IMR-90 (cell line): Measurements from ENCODE around the gene EIF1. TPM values are rescaled to one million over a fixed set of nuclear protein-coding genes. Genes with fewer than 3 reads are reported as not detected.

Source experiments
- ATAC-seq: fragments of 200-7000 bp; cut with Tn5 transposase; 2 replicates; pipeline ENCODE4 v1.9.1; 2020; ENCODE audit warnings: low read depth, mild to moderate bottlenecking, moderate library complexity
- BruUV-seq: library from RNA; stranded (reverse); fragments of 400-500 nt; replicated peaks from 2 replicates; lab custom pipeline; 2021; lab: Mats Ljungman, UMichigan
- CTCF ChIA-PET: fragments of 300-600 bp; formaldehyde crosslinking; extraction: SDS; loops from one replicate; lab custom pipeline; 2021; ENCODE audit warnings: antibody characterized with exemption; lab: Yijun Ruan, JAX
- POLR2A ChIA-PET: fragments of 300-600 bp; sonication (Branson Sonifier 250); formaldehyde crosslinking; loops from one replicate; lab custom pipeline; 2022; ENCODE audit warnings: antibody characterized with exemption; ENCODE audit not compliant: unreplicated experiment; lab: Charles Lee
- DNase-seq: peaks from one replicate; pipeline ENCODE4 v3.0.0; 2013
- H2AFZ ChIP-seq: replicated peaks from 2 replicates; pipeline ENCODE3; 2013; ENCODE audit warnings: low read length, mild to moderate bottlenecking; ENCODE audit not compliant: poor library complexity
- H2AK5ac ChIP-seq: 2 replicates; pipeline ENCODE4 v1.6.1; 2013; ENCODE audit warnings: low read depth, low read length, inconsistent platforms
- H2AK9ac ChIP-seq: replicated peaks from 2 replicates; pipeline ENCODE3; 2013; ENCODE audit warnings: mild to moderate bottlenecking, low read depth, low read length, moderate library complexity; ENCODE audit not compliant: poor library complexity
- H2BK120ac ChIP-seq: 2 replicates; pipeline ENCODE4 v1.6.1; 2013; ENCODE audit warnings: low read depth, low read length, inconsistent platforms
- H2BK15ac ChIP-seq: 3 replicates; pipeline ENCODE4 v1.6.1; 2013; ENCODE audit warnings: low read depth, low read length, inconsistent platforms
- H2BK20ac ChIP-seq: 2 replicates; pipeline ENCODE4 v1.6.1; 2013; ENCODE audit warnings: low read depth, mild to moderate bottlenecking, inconsistent platforms, low read length, moderate library complexity
- H2BK5ac ChIP-seq: 2 replicates; pipeline ENCODE4 v1.6.1; 2013; ENCODE audit warnings: mild to moderate bottlenecking, low read depth, low read length, inconsistent platforms; ENCODE audit not compliant: poor library complexity, severe bottlenecking
- H3K14ac ChIP-seq: replicated peaks from 2 replicates; pipeline ENCODE4 v1.6.1; 2013; ENCODE audit warnings: low read depth, low read length, inconsistent platforms
- H3K18ac ChIP-seq: 2 replicates; pipeline ENCODE4 v1.6.1; 2013; ENCODE audit warnings: low read depth, low read length, control low read depth
- H3K23ac ChIP-seq: 2 replicates; pipeline ENCODE4 v1.6.1; 2013; ENCODE audit warnings: low read depth, low read length, inconsistent platforms
- H3K27ac ChIP-seq: 2 replicates; pipeline ENCODE4 v1.5.1; 2013; ENCODE audit warnings: mild to moderate bottlenecking, control low read depth, low read length; ENCODE audit not compliant: insufficient read depth
- H3K27me3 ChIP-seq: 2 replicates; pipeline ENCODE4 v1.6.1; 2013; ENCODE audit warnings: low read length; ENCODE audit not compliant: control insufficient read depth, insufficient read depth
- H3K36me3 ChIP-seq: 2 replicates; pipeline ENCODE4 v1.6.1; 2013; ENCODE audit warnings: low read length, mixed read lengths; ENCODE audit not compliant: control insufficient read depth, insufficient read depth
- H3K4ac ChIP-seq: 2 replicates; pipeline ENCODE4 v1.6.1; 2013; ENCODE audit warnings: low read depth, low read length, inconsistent platforms
- H3K4me1 ChIP-seq: 2 replicates; pipeline ENCODE4 v1.6.1; 2013; ENCODE audit warnings: low read length, mixed read lengths; ENCODE audit not compliant: control insufficient read depth, insufficient read depth
- H3K4me2 ChIP-seq: 2 replicates; pipeline ENCODE4 v1.6.1; 2013; ENCODE audit warnings: low read depth, mild to moderate bottlenecking, control low read depth, low read length, moderate library complexity
- H3K4me3 ChIP-seq: 2 replicates; pipeline ENCODE4 v1.5.1; 2013; ENCODE audit warnings: low read depth, mild to moderate bottlenecking, control low read depth, low read length, moderate library complexity; ENCODE audit not compliant: insufficient read depth
- H3K56ac ChIP-seq: 2 replicates; pipeline ENCODE4 v1.6.1; 2013; ENCODE audit warnings: low read length, inconsistent platforms; ENCODE audit not compliant: insufficient read depth; ENCODE audit errors: extremely low read depth
- H3K79me1 ChIP-seq, 2 experiments: 2 replicates each; pipeline ENCODE4 v1.6.1; 2013; ENCODE audit warnings: low read length in 2 of 2, inconsistent platforms in 1 of 2, low read depth in 1 of 2
- H3K9ac ChIP-seq: 2 replicates; pipeline ENCODE4 v1.6.1; 2013; ENCODE audit warnings: low read depth, low read length, control low read depth
- H3K9me1 ChIP-seq: 2 replicates; pipeline ENCODE4 v1.6.1; 2013; ENCODE audit warnings: low read length, inconsistent platforms; ENCODE audit not compliant: insufficient read depth
- H3K9me3 ChIP-seq: 2 replicates; pipeline ENCODE4 v1.6.1; 2013; ENCODE audit warnings: low read length; ENCODE audit not compliant: control insufficient read depth, insufficient read depth
- H4K20me1 ChIP-seq: 2 replicates; pipeline ENCODE4 v1.6.1; 2013; ENCODE audit warnings: low read length, inconsistent platforms; ENCODE audit not compliant: insufficient read depth
- H4K5ac ChIP-seq: 2 replicates; pipeline ENCODE4 v1.6.1; 2013; ENCODE audit warnings: mild to moderate bottlenecking, low read depth, low read length, control low read depth
- H4K8ac ChIP-seq, 2 experiments: 2 replicates each; pipeline ENCODE4 v1.6.1; 2013; ENCODE audit warnings: low read depth in 2 of 2, low read length in 2 of 2, control low read depth in 1 of 2, inconsistent platforms in 1 of 2
- H4K91ac ChIP-seq: 2 replicates; pipeline ENCODE4 v1.6.1; 2013; ENCODE audit warnings: low read depth, low read length, inconsistent platforms; ENCODE audit not compliant: insufficient read depth
- CEBPB ChIP-seq: IDR thresholded peaks from 2 replicates; pipeline ENCODE4 v1.6.1; 2012; ENCODE audit warnings: low read depth, low read length, improper control_type of control experiment
- CHD1 ChIP-seq: IDR thresholded peaks from 2 replicates; pipeline ENCODE4 v1.6.1; 2012; ENCODE audit warnings: low read depth, low read length, improper control_type of control experiment
- RAD21 ChIP-seq: IDR thresholded peaks from 2 replicates; pipeline ENCODE4 v1.6.1; 2012; ENCODE audit warnings: low read length, improper control_type of control experiment
- RCOR1 ChIP-seq: IDR thresholded peaks from 2 replicates; pipeline ENCODE4 v1.6.1; 2012; ENCODE audit warnings: mild to moderate bottlenecking, low read length, improper control_type of control experiment; ENCODE audit not compliant: insufficient replicate concordance
- RFX5 ChIP-seq: IDR thresholded peaks from 2 replicates; pipeline ENCODE4 v1.8.0; 2012; ENCODE audit warnings: low read depth, mild to moderate bottlenecking, low read length, moderate library complexity
- WGBS, 2 experiments: methylation state at CpG; one replicate each; pipeline versions ENCODE4 v1.1.5 to v1.1.7; 2013; ENCODE audit warnings: missing lambda C conversion rate in 2 of 2; ENCODE audit not compliant: insufficient read length in 1 of 2; ENCODE audit errors: extremely low coverage in 2 of 2; 5-methylcytosine and 5-hydroxymethylcytosine counted together
- dilution Hi-C: fragments of 300-500 bp; cut with HindIII; formaldehyde crosslinking; loops from one replicate; pipeline ENCODE4 v1.14.3; 2018; ENCODE audit warnings: low sequenced_read_pairs; ENCODE audit not compliant: unreplicated experiment
- in situ Hi-C: fragments of 300-500 bp; cut with MboI; formaldehyde crosslinking; loops from 3 replicates; pipeline ENCODE4 v1.14.3; 2019; ENCODE audit warnings: low sequenced_read_pairs, inconsistent platforms, mixed read lengths
- intact Hi-C: fragments of 100-400 bp; cut with micrococcal nuclease; formaldehyde crosslinking; loops from 2 replicates; pipeline ENCODE4 v1.10.0; 2022
- polyA plus RNA-seq, 3 experiments: library from polyadenylated mRNA; depleted of rRNA; stranded (reverse); fragments of >200 nt; gene quantifications; 2 replicates each; pipeline ENCODE4 v1.2.3, GENCODE V29; 2012; ENCODE audit warnings: low replicate concordance in 1 of 3
- total RNA-seq: library from RNA; depleted of rRNA; stranded (reverse); fragments of >200 nt; gene quantifications from 2 replicates; pipeline ENCODE4 v1.2.3, GENCODE V29; 2012

The EIF1 gene
- total and polyA plus RNA-seq, 2 of the 4 experiments (the other 2 are of a cell fraction) = 89.4 to 381 TPM

DNA sequence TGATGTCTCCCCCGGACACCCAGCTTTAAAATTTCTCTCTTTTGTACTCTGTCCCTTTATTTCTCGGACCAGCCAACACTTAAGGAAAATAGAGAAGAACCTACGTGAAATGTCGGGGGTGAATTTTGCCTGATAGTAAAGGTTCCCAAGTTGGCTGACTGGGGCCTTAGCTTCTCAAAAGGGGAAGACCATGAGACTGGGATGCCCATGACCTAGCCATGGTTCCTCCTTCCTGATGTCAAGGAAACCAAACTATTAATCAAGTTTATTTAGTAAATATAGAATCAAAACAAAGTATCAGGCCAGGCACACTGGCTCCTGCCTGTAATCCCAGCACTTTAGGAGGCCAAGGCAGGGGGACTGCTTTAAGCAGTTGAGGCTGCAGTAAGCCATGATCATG lies 2.4 kb upstream of the EIF1 start:
- ChIA-PET CTCF (no interaction called here), POLR2A (no interaction called here)
- no peak overlapping the region for H3K4me2 ChIP-seq
- H3K36me3 ChIP-seq = peaks cover 16% of the 10 kb centered on the region
- no peak overlapping the region for H4K91ac ChIP-seq
- BruUV-seq = no TSS peak
- H3K4me1 ChIP-seq = peaks cover 3% of the 10 kb centered on the region
- H3K56ac ChIP-seq = no peak overlapping the region
- H2BK20ac ChIP-seq = no peak overlapping the region
- H4K8ac ChIP-seq = no peak overlapping the region
- no peak overlapping the region for H2AK9ac ChIP-seq
- WGBS, 2 experiments = no CpG with 5 or more reads among the region's 4 CpGs
- peaks cover 7% of the 10 kb centered on the region for H3K27me3 ChIP-seq
- no peak overlapping the region for H3K9ac ChIP-seq
- no peak overlapping the region for H2BK15ac ChIP-seq
- TF ChIP-seq CEBPB (no peak), CHD1 (no peak), RCOR1 (no peak), RAD21 (no peak), RFX5 (no peak)
- intact Hi-C loops (no loop called here), in situ Hi-C loops (no loop called here), dilution Hi-C loops (no loop called here)
- H2AFZ ChIP-seq = no peak overlapping the region
- no peak overlapping the region for H3K4ac ChIP-seq
- ATAC-seq (no peak), DNase-seq (no peak)
- no peak overlapping the region for H3K23ac ChIP-seq
- H3K9me1 ChIP-seq = 0 out of 2 replicates have a peak, but pooled peaks cover 4% of the 10 kb centered on the region
- H3K27ac ChIP-seq = no peak overlapping the region
- H2AK5ac ChIP-seq = no peak overlapping the region
- no peak overlapping the region for H4K5ac ChIP-seq
- no peak overlapping the region for H3K18ac ChIP-seq
- H2BK5ac ChIP-seq = no peak overlapping the region
- H3K14ac ChIP-seq = no peak overlapping the region
- H2BK120ac ChIP-seq = no peak overlapping the region
- H3K4me3 ChIP-seq = no peak overlapping the region
- peaks cover 11 to 26% of the 10 kb centered on the region in 2 experiments for H3K79me1 ChIP-seq
- H4K20me1 ChIP-seq = peaks cover 24% of the 10 kb centered on the region
- no peaks in the 10 kb centered on the region for H3K9me3 ChIP-seq
